Epithelial cell of esophagus (primary cell): ENCODE data around the gene PCBP3.
A peak's percentile ranks its signal among the peaks of the same experiment; 100 is the strongest.

Source experiments
- DNase-seq: peaks from one replicate; pipeline ENCODE4 v3.0.0; 2010; ENCODE audit warnings: low read depth
- H3K4me3 ChIP-seq: 2 replicates; pipeline ENCODE4 v1.5.1; 2011; ENCODE audit warnings: mild to moderate bottlenecking, low read length, control low read depth
- TF ChIP-seq, protein P1 (sequence below): IDR thresholded peaks from 2 replicates; pipeline ENCODE4 v1.5.1; 2011; ENCODE audit warnings: low read depth, mild to moderate bottlenecking, low read length, control low read depth, inconsistent platforms; ENCODE audit not compliant: insufficient read depth; ENCODE audit errors: missing control alignments

The PCBP3 gene

DNA sequence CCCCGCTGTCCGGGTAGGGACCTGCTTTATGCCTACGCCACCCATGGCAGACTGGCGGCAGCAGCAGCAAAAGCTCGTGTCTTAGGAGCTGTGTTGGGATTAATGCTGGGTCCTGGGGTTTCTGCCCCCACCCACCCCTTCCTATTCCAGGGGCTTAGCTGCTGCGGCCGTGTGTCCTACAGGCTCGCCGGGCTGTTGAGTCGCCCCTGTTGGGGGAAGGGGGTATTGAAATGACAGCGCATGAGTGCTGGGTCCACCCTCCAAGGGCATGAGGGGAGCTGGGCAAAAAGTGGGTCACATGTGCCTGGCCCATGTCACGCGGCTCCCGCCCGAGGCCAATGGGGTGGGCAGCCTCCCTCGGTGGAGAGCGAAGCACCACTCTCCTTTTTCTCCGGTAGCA lies 219.7 kb downstream of the PCBP3 start:
- no peak for DNase-seq
- TF ChIP-seq, protein P1, sequence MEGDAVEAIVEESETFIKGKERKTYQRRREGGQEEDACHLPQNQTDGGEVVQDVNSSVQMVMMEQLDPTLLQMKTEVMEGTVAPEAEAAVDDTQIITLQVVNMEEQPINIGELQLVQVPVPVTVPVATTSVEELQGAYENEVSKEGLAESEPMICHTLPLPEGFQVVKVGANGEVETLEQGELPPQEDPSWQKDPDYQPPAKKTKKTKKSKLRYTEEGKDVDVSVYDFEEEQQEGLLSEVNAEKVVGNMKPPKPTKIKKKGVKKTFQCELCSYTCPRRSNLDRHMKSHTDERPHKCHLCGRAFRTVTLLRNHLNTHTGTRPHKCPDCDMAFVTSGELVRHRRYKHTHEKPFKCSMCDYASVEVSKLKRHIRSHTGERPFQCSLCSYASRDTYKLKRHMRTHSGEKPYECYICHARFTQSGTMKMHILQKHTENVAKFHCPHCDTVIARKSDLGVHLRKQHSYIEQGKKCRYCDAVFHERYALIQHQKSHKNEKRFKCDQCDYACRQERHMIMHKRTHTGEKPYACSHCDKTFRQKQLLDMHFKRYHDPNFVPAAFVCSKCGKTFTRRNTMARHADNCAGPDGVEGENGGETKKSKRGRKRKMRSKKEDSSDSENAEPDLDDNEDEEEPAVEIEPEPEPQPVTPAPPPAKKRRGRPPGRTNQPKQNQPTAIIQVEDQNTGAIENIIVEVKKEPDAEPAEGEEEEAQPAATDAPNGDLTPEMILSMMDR = no peak

DNA sequence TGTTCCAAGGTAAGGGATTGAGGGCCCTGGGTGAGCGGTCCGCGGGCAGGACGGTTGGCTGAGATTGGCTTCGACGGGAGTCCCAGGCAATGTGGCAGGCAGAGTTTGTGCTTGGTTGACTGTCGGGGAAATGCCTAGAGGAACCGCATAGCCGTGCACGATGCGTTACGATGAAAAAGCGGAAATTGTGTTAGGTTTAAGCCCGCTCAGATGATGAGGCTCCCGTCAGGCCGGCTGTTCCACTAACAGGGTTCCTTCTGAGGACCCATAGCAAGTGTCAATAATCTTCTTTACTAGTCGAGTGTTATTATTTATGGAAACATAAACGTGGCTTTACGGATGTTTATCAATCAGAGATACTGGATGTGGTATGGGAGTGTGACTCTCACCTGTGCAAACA lies 220.2 kb downstream of the PCBP3 start:
- TF ChIP-seq, protein P1 = no peak
- no peak overlapping the region for H3K4me3 ChIP-seq
- DNase-seq = no peak

More for the DNA sequence above, 219.7 kb downstream of the PCBP3 start:
- no peak overlapping the region for H3K4me3 ChIP-seq

DNA sequence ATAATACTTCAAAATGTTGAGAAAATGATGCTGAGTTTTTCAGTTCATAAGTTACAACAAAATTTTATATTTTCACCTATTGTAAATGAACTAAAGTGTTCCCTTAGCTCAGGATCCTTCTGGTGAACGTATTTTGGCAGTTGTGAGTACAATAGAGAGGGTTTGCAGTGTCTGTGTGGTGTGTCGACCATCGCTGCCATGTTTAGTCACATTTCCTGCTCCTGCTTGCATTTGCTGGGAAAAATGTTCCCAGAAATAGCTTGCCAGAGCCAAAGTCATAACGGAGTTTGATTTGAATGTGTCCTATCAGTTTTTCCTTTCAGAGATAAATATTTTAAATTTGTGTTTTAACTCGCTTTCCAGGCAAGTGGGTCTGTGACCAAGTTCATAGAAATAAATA lies 220.9 kb downstream of the PCBP3 start:
- no peak for DNase-seq
- TF ChIP-seq, protein P1 = no peak
- no peak overlapping the region for H3K4me3 ChIP-seq

DNA sequence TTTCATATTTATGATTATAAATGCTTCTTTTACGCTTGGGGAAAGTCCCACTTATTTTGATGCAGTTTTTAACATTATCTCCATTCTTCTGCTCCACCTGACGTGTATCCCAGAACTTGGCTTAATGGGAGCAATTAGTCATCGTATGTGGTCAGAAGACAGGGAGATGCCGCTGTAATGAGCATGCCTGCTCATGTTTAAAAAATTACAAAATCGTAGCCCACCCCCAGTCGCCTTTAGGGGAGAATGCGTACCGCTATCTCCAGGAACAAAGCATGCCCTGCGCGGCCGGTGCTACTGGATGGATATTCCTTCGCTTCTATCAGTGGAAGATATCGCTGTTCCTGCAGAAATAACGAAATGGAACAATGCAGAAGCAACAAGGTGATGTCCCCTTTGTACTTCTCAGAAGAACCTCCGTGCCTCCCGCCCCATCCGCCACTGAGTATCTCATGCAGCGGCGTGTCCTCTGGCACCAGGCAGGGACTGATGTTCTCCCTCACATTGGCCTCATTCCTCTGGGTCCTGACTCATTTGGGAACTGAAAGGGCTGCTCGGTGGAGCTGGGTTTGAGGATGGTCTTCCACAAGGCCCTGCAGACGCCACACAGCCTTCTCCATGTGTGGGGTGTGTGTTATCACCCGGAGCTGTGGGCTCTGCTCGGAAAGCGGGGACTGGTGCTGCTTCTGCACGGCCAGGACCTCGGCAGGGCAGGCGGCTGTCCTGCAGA lies 221.7 kb downstream of the PCBP3 start:
- DNase-seq = peak; percentile 50
- TF ChIP-seq, protein P1 = no peak
- H3K4me3 ChIP-seq = no peak overlapping the region

DNA sequence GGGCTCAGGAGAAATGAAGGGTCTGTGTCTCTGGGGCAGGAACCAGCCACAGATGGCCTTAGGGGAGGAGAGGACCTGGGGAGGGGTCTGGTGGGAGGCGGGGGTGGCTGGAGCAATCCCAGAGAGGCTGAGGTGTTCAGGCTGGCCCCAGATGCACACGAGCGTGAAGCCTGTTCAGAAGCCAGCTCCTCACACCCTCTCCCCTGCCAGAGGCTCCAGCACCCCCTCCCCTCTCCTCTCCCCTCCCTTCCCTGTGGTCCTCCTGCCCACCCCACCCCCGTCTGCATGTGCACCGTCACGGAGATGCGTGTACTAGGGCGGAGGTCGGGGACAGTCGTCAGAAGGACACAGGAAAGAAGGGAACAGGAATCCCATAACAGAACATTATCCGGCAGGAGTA lies 223.0 kb downstream of the PCBP3 start:
- TF ChIP-seq, protein P1 = no peak
- DNase-seq = no peak
- no peak overlapping the region for H3K4me3 ChIP-seq

DNA sequence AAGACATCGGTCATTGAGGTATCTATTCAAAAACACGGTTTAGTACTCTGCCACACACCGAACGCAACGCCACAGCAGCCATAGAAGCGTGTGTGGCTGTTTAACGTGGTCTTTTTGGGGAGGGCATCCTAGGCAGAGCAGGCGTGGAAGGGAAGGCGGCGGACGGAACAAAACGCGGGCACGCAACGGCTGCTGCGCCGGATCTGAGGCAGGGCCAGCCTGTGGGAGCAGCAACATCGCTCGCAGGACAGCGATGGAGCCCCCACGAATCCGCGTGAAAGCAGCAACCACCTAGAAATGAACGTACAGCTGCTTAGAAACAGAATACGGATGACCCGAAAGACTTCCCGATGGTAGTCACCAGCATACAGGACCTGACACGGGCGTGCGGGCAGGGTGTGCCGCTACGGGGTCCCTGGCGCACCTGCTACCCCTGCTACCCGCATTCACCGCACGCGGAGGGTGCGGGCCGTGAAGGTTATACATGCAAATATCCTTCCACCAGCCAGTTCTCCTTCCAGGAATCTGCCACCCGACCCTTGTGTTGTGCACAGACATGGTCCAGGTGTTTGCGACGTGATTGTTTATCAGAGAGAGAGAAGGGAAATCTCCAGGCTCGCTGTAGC lies 223.6 kb downstream of the PCBP3 start:
- H3K4me3 ChIP-seq = no peak overlapping the region
- TF ChIP-seq, protein P1 = no peak
- no peak for DNase-seq

DNA sequence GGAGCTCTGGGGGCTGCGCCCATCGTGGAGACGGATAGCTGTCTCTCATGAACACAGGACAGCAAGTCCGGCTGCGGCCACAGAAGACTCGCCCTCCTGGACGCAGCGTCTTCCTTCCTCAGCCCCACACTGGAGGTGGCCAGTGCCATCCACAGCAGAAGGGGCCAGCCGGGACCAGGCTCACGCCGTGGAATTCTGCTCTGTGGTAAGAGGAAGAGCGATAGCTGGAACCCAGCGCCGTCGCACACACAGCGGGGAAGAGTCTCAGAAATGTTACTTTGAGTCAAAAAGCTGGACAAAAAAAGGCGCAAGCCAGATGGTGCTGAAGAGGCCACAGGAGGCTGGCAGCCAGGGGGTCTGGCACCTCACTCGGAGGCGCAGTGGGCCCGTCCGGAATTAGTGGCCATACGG lies 224.2 kb downstream of the PCBP3 start:
- no peak overlapping the region for H3K4me3 ChIP-seq
- TF ChIP-seq, protein P1 = no peak
- no peak for DNase-seq
